CD14-positive monocyte (primary cell): Measurements from ENCODE around the gene MMD2. TPM values are rescaled to one million over a fixed set of nuclear protein-coding genes. Genes with fewer than 3 reads are reported as not detected.
"Not testable (repeated sequence)": the region's sequence is repeated elsewhere in the genome, so short reads cannot be mapped to it uniquely, and the experiment has no call there.

ENCODE experiments used
- DNase-seq, 3 donors: peaks; one replicate each; pipeline ENCODE4 v3.0.0-alpha.2; 2011 to 2022
- H2AFZ ChIP-seq: 2 replicates; pipeline ENCODE4 v1.6.0; 2012; ENCODE audit warnings: mild to moderate bottlenecking, low read depth, low read length, inconsistent platforms; ENCODE audit not compliant: insufficient read depth, poor library complexity, severe bottlenecking
- H3K27ac ChIP-seq, 2 donors: 1 replicate in 1 of 2; 2 replicates in 1 of 2; pipeline ENCODE4 v1.5.1; 2012 to 2013; ENCODE audit warnings: low read length in 2 of 2, control low read depth in 1 of 2, inconsistent platforms in 1 of 2, low read depth in 1 of 2, mild to moderate bottlenecking in 1 of 2
- H3K27me3 ChIP-seq, 2 donors: one replicate each; pipeline versions ENCODE4 v1.6.0 to v1.6.1; 2011 to 2013; ENCODE audit warnings: low read length in 2 of 2; ENCODE audit not compliant: control insufficient read depth in 2 of 2, insufficient read depth in 2 of 2
- H3K36me3 ChIP-seq, 2 donors: replicated peaks in 1 of 2; 1 replicate in 1 of 2; 2 replicates in 1 of 2; pipeline versions ENCODE4 v1.5.1 to v1.6.1; 2012 to 2013; ENCODE audit warnings: low read length in 2 of 2, control low read depth in 1 of 2, inconsistent platforms in 1 of 2, mild to moderate bottlenecking in 1 of 2; ENCODE audit not compliant: insufficient read depth in 2 of 2, control insufficient read depth in 1 of 2
- H3K4me1 ChIP-seq, 2 donors: 1 replicate in 1 of 2; 2 replicates in 1 of 2; pipeline versions ENCODE4 v1.5.1 to v1.6.1; 2012 to 2013; ENCODE audit warnings: low read length in 2 of 2, control low read depth in 1 of 2, inconsistent platforms in 1 of 2, mild to moderate bottlenecking in 1 of 2, moderate library complexity in 1 of 2; ENCODE audit not compliant: insufficient read depth in 2 of 2, control insufficient read depth in 1 of 2
- H3K4me2 ChIP-seq: replicated peaks from 2 replicates; pipeline ENCODE3; 2012; ENCODE audit warnings: low read length, moderate library complexity, mild to moderate bottlenecking; ENCODE audit not compliant: poor library complexity, severe bottlenecking; ENCODE audit errors: extremely low read depth
- H3K4me3 ChIP-seq, 3 experiments: fragments of 200-600 bp in 1 of 3; sonication (generic) in 1 of 3; replicated peaks in 1 of 3; 1 replicate in 2 of 3; 2 replicates in 1 of 3; pipeline ENCODE4 v1.5.1; 2011 to 2013; ENCODE audit warnings: low read length in 3 of 3, mild to moderate bottlenecking in 3 of 3, control low read depth in 2 of 3, low read depth in 2 of 3, inconsistent platforms in 1 of 3, moderate library complexity in 1 of 3
- H3K79me2 ChIP-seq: 2 replicates; pipeline ENCODE4 v1.6.0; 2012; ENCODE audit warnings: mild to moderate bottlenecking, control low read depth, inconsistent platforms, low read length, moderate library complexity; ENCODE audit not compliant: insufficient read depth
- H3K9ac ChIP-seq: 2 replicates; pipeline ENCODE4 v1.6.0; 2017; ENCODE audit warnings: low read length, mild to moderate bottlenecking; ENCODE audit not compliant: insufficient read depth, poor library complexity, severe bottlenecking
- H3K9me3 ChIP-seq, 2 donors: replicated peaks in 1 of 2; 1 replicate in 1 of 2; 2 replicates in 1 of 2; pipeline versions ENCODE4 v1.5.1 to v1.6.1; 2012 to 2013; ENCODE audit warnings: low read length in 2 of 2, control low read depth in 1 of 2; ENCODE audit not compliant: control insufficient read depth in 1 of 2, insufficient read depth in 1 of 2
- H4K20me1 ChIP-seq: 2 replicates; pipeline ENCODE4 v1.6.0; 2012; ENCODE audit warnings: mild to moderate bottlenecking, low read length, control low read depth, moderate library complexity; ENCODE audit not compliant: insufficient read depth
- H3K27ac Mint-ChIP-seq, 7 donors: one replicate each; pipeline ENCODE4 v1.8.0; 2020; ENCODE audit warnings: mild to moderate bottlenecking in 7 of 7, mixed read lengths in 7 of 7, moderate library complexity in 6 of 7, inconsistent platforms in 2 of 7
- H3K27me3 Mint-ChIP-seq, 3 donors: one replicate each; pipeline ENCODE4 v1.8.0; 2021 to 2022; ENCODE audit warnings: low read depth in 3 of 3, mild to moderate bottlenecking in 3 of 3, mixed read lengths in 3 of 3, moderate library complexity in 3 of 3, inconsistent platforms in 1 of 3
- H3K36me3 Mint-ChIP-seq, 2 donors: one replicate each; pipeline ENCODE4 v1.8.0; 2020; ENCODE audit warnings: mixed read lengths in 2 of 2, inconsistent platforms in 1 of 2, mild to moderate bottlenecking in 1 of 2
- H3K4me1 Mint-ChIP-seq: one replicate; pipeline ENCODE4 v1.8.0; 2020; ENCODE audit warnings: mild to moderate bottlenecking, mixed read lengths
- H3K4me3 Mint-ChIP-seq, 2 donors: one replicate each; pipeline ENCODE4 v1.8.0; 2020; ENCODE audit warnings: mild to moderate bottlenecking in 2 of 2, mixed read lengths in 2 of 2, moderate library complexity in 1 of 2
- H3K9me3 Mint-ChIP-seq, 7 donors: one replicate each; pipeline ENCODE4 v1.8.0; 2020 to 2022; ENCODE audit warnings: mixed read lengths in 7 of 7, mild to moderate bottlenecking in 6 of 7, moderate library complexity in 6 of 7, inconsistent platforms in 2 of 7
- WGBS: methylation state at CpG from one replicate; pipeline ENCODE4 v1.1.5; 2013; ENCODE audit warnings: missing lambda C conversion rate; ENCODE audit not compliant: insufficient coverage; 5-methylcytosine and 5-hydroxymethylcytosine counted together
- intact Hi-C, 2 donors: fragments of 100-400 bp; cut with micrococcal nuclease; formaldehyde crosslinking; loops; one replicate each; pipeline versions ENCODE4 v1.15.0 to v1.15.1; 2023
- polyA plus RNA-seq, 3 donors: library from polyadenylated mRNA; depleted of rRNA in 1 of 3; unstranded in 2 of 3; stranded (reverse) in 1 of 3; fragments of 300-500 nt in 2 of 3; fragments of >200 nt in 1 of 3; fragmentation: Illumina TruSeq in 2 of 3; gene quantifications; 1 replicate in 2 of 3; 2 replicates in 1 of 3; pipeline ENCODE4 v1.2.3, GENCODE V29; 2012 to 2021
- TF ChIP-seq, protein P1 (sequence below): fragments of 200-600 bp; IDR thresholded peaks from one replicate; pipeline ENCODE4 v1.8.0; 2022; ENCODE audit warnings: antibody characterized with exemption, mild to moderate bottlenecking

MMD2 gene
- polyA plus RNA-seq, 3 donors = not detected

DNA sequence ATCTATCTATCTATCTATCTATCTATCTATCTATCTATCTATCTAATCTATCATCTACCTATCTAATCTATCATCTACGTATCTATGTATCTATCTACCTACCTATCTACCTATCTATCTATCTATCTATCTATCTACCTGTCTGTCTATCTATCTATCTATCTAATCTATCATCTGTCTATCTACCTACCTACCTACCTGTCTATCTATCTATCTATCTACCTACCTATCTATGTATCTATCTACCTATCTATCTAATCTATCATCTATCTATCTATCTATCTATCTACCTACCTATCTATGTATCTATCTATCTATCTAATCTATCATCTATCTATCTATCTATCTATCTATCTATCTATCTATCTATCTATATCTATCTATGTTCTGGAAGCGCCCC lies 67.5 kb downstream of the MMD2 start:
- H3K9me3 Mint-ChIP-seq = peaks cover 15 to 26% (median 21%) of the 10 kb centered on the region in 7 donors
- H2AFZ ChIP-seq, intact Hi-C loops, H3K27me3 ChIP-seq, H3K4me1 ChIP-seq, H3K36me3 ChIP-seq, H3K4me2 ChIP-seq, H3K27ac Mint-ChIP-seq, H3K9ac ChIP-seq, H3K4me3 Mint-ChIP-seq, H4K20me1 ChIP-seq, DNase-seq, H3K79me2 ChIP-seq, H3K36me3 Mint-ChIP-seq, H3K27ac ChIP-seq, H3K4me3 ChIP-seq, H3K4me1 Mint-ChIP-seq: not testable (repeated sequence)
- peaks cover 0 to 19% (median 17%) of the 10 kb centered on the region in 3 donors for H3K27me3 Mint-ChIP-seq
- peaks cover 8 to 16% of the 10 kb centered on the region in 2 donors for H3K9me3 ChIP-seq
- 70% methylated on average over 1 of the region's 2 CpGs for WGBS

DNA sequence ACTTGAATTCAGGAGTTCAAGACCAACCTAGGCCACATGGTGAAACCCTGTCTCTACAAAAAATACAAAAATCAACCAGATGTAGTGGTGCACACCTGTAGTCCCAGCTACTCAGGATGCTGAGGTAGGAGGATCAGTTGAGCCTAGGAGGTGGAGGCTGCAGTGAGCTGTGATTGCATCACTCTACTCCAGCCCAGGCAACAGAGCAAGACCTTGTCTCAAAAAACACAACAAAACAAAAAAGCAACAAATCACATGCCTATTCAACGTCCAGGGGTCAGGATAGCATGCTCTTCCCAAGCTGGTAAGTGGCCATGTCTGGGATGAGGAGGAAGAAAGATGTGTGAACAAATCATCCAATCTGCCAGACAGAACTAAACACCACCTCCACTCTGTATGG lies 69.3 kb downstream of the MMD2 start:
- Histone ChIP-seq H3K27ac (no peak overlapping the region), H3K4me2 (no peak overlapping the region), H3K4me3 (no peak overlapping the region), H3K9me3 (peaks cover 8% of the 10 kb centered on the region in 2 donors), H3K9ac (no peak overlapping the region), H3K4me1 (no peaks in the 10 kb centered on the region), H3K79me2 (no peaks in the 10 kb centered on the region), H3K36me3 (no peaks in the 10 kb centered on the region), H4K20me1 (no peaks in the 10 kb centered on the region), H2AFZ (no peak overlapping the region), H3K27me3 (no peaks in the 10 kb centered on the region)
- Mint-ChIP-seq H3K27ac (no peak overlapping the region), H3K4me1 (no peaks in the 10 kb centered on the region), H3K9me3 (peaks cover 9 to 13% (median 10%) of the 10 kb centered on the region in 7 donors), H3K4me3 (no peak overlapping the region), H3K27me3 (peaks cover 3 to 25% (median 17%) of the 10 kb centered on the region in 3 donors), H3K36me3 (no peaks in the 10 kb centered on the region)
- DNase-seq = no peak
- no CpG with 5 or more reads among the region's 1 CpG for WGBS
- intact Hi-C loops = no loop called here
- TF ChIP-seq, protein P1, sequence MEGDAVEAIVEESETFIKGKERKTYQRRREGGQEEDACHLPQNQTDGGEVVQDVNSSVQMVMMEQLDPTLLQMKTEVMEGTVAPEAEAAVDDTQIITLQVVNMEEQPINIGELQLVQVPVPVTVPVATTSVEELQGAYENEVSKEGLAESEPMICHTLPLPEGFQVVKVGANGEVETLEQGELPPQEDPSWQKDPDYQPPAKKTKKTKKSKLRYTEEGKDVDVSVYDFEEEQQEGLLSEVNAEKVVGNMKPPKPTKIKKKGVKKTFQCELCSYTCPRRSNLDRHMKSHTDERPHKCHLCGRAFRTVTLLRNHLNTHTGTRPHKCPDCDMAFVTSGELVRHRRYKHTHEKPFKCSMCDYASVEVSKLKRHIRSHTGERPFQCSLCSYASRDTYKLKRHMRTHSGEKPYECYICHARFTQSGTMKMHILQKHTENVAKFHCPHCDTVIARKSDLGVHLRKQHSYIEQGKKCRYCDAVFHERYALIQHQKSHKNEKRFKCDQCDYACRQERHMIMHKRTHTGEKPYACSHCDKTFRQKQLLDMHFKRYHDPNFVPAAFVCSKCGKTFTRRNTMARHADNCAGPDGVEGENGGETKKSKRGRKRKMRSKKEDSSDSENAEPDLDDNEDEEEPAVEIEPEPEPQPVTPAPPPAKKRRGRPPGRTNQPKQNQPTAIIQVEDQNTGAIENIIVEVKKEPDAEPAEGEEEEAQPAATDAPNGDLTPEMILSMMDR = no peak
